Left renal cortex interstitium (tissue), 4 donors: ENCODE measurements around the gene TAOK1. TPM values are rescaled to one million over a fixed set of nuclear protein-coding genes. Genes with fewer than 3 reads are reported as not detected.
"Not testable (repeated sequence)": the region's sequence is repeated elsewhere in the genome, so short reads cannot be mapped to it uniquely, and the experiment has no call there.

Experiments used
- DNase-seq, 4 donors: peaks; one replicate each; pipeline ENCODE4 v3.0.0-alpha.2; 2013; ENCODE audit warnings: low read depth in 4 of 4, low spot score in 2 of 4, missing footprints in 1 of 4
- polyA plus RNA-seq, 4 donors: library from polyadenylated mRNA; unstranded; fragments of 120-200 nt; gene quantifications; one replicate each; pipeline ENCODE4 v1.2.1, GENCODE V29; 2013; ENCODE audit not compliant: insufficient read length in 4 of 4

TAOK1 gene
- polyA plus RNA-seq, 4 donors = 41.2 to 51.6 (median 45.6) TPM

GRCh38 chr17:29442451-29442850, 52.3 kb downstream of the TAOK1 start:
- DNase-seq = no peak

- no peak for DNase-seq
Measured at GRCh38 chr17:29443041-29443739, 53.0 kb downstream of the TAOK1 start.

GRCh38 chr17:29444589-29444988, 54.4 kb downstream of the TAOK1 start:
- DNase-seq = no peak

GRCh38 chr17:29445844-29446243, 55.7 kb downstream of the TAOK1 start:
- no peak for DNase-seq

- DNase-seq = no peak
Measured at GRCh38 chr17:29449865-29450671, 59.9 kb downstream of the TAOK1 start.

GRCh38 chr17:29451121-29451742, 61.1 kb downstream of the TAOK1 start:
- no peak for DNase-seq

- no peak for DNase-seq
Measured at GRCh38 chr17:29458066-29458465, 67.9 kb downstream of the TAOK1 start.

GRCh38 chr17:29461483-29462206, 71.5 kb downstream of the TAOK1 start:
- DNase-seq = no peak

- DNase-seq = no peak
Measured at GRCh38 chr17:29469276-29469675, 79.1 kb downstream of the TAOK1 start.

- DNase-seq = not testable (repeated sequence)
Measured at GRCh38 chr17:29473437-29473836, 83.3 kb downstream of the TAOK1 start.

- DNase-seq = no peak
Measured at GRCh38 chr17:29474297-29474696, 84.1 kb downstream of the TAOK1 start.

GRCh38 chr17:29475891-29476290, 85.7 kb downstream of the TAOK1 start:
- no peak for DNase-seq

GRCh38 chr17:29480249-29480928, 90.2 kb downstream of the TAOK1 start:
- not testable (repeated sequence) for DNase-seq

- no peak for DNase-seq
Measured at GRCh38 chr17:29483503-29483902, 93.3 kb downstream of the TAOK1 start.

GRCh38 chr17:29495011-29495410, 104.8 kb downstream of the TAOK1 start:
- DNase-seq = no peak

GRCh38 chr17:29504711-29505110, 114.5 kb downstream of the TAOK1 start:
- DNase-seq = no peak

- no peak for DNase-seq
Measured at GRCh38 chr17:29505836-29506235, 115.7 kb downstream of the TAOK1 start.

- DNase-seq = no peak
Measured at GRCh38 chr17:29510953-29511352, 120.8 kb downstream of the TAOK1 start.

GRCh38 chr17:29514792-29515191, 124.6 kb downstream of the TAOK1 start:
- no peak for DNase-seq

GRCh38 chr17:29518359-29518758, 128.2 kb downstream of the TAOK1 start:
- no peak for DNase-seq
